BLaER1 treated with 17β-estradiol and CSF1 and Interleukin-3, amounts not matched to agents 10 nM and 100 nM (cell line): Measurements from ENCODE around the gene CBX8.
"Not testable (repeated sequence)": the region's sequence is repeated elsewhere in the genome, so short reads cannot be mapped to it uniquely, and the experiment has no call there.

ENCODE experiments used
- H3K27ac ChIP-seq, 11 experiments: shearing (Covaris generic); formaldehyde crosslinking; 2 replicates each; pipeline ENCODE4 v1.8.1; 2022
- H3K27me3 ChIP-seq, 11 experiments: shearing (Covaris generic); formaldehyde crosslinking; 2 replicates each; pipeline ENCODE4 v1.8.1; 2022
- H3K36me3 ChIP-seq, 11 experiments: shearing (Covaris generic); formaldehyde crosslinking; 2 replicates each; pipeline ENCODE4 v1.8.1; 2022
- H3K4me1 ChIP-seq, 10 experiments: shearing (Covaris generic); formaldehyde crosslinking; 2 replicates each; pipeline ENCODE4 v1.8.1; 2022
- H3K4me2 ChIP-seq, 11 experiments: shearing (Covaris generic); formaldehyde crosslinking; 2 replicates each; pipeline ENCODE4 v1.8.1; 2022
- H3K4me3 ChIP-seq, 10 experiments: shearing (Covaris generic); formaldehyde crosslinking; 2 replicates each; pipeline ENCODE4 v1.8.1; 2022
- H3K9ac ChIP-seq, 11 experiments: shearing (Covaris generic); formaldehyde crosslinking; 2 replicates each; pipeline ENCODE4 v1.8.1; 2022
- H3K9me3 ChIP-seq, 11 experiments: shearing (Covaris generic); formaldehyde crosslinking; replicated peaks in 1 of 11; 2 replicates each; pipeline ENCODE4 v1.8.1; 2022
- H4K20me1 ChIP-seq, 11 experiments: shearing (Covaris generic); formaldehyde crosslinking; 2 replicates each; pipeline ENCODE4 v1.8.1; 2022
- Cebpa-rat ChIP-seq, 11 experiments: shearing (Covaris generic); IDR thresholded peaks; 2 replicates each; pipeline ENCODE4 v1.8.1; 2022

CBX8 gene

GRCh38 chr17:79760197-79760906, 36.5 kb downstream of the CBX8 start:
- Histone ChIP-seq H3K4me2 (peak overlapping the region; percentile 65 to 89 (median 78)), H3K27me3 (peaks cover 0 to 8% (median 0%) of the 10 kb centered on the region in 11 experiments; a peak in 2 of 22 replicates), H4K20me1 (no peaks in the 10 kb centered on the region), H3K9ac (peak overlapping the region in 4 of 11 experiments; percentile 0 to 62 (median 27); a peak in 6 of 22 replicates), H3K4me3 (no peak overlapping the region; a peak in 1 of 20 replicates), H3K9me3 (no peaks in the 10 kb centered on the region), H3K27ac (peak overlapping the region in 10 of 11 experiments; percentile 18 to 73 (median 42); a peak in 17 of 22 replicates), H3K4me1 (peaks cover 24 to 68% (median 63%) of the 10 kb centered on the region in 10 experiments), H3K36me3 (no peaks in the 10 kb centered on the region)
- TF ChIP-seq Cebpa-rat (IDR thresholded peaks at IDR 0.05): no peak

- Histone ChIP-seq H3K4me3 (no peak overlapping the region), H4K20me1 (no peaks in the 10 kb centered on the region), H3K4me2 (peak overlapping the region in 10 of 11 experiments; percentile 1 to 68 (median 48); a peak in 16 of 22 replicates), H3K4me1 (peaks cover 24 to 57% (median 54%) of the 10 kb centered on the region in 10 experiments), H3K9me3 (no peaks in the 10 kb centered on the region), H3K36me3 (no peaks in the 10 kb centered on the region), H3K27me3 (peaks cover 0 to 8% (median 0%) of the 10 kb centered on the region in 11 experiments; a peak in 2 of 22 replicates), H3K9ac (no peak overlapping the region), H3K27ac (no peak overlapping the region; a peak in 1 of 22 replicates)
- no peak for TF ChIP-seq Cebpa-rat (IDR thresholded peaks at IDR 0.05)
These were observed 38.6 kb downstream of the CBX8 start for GRCh38 chr17:79758271-79758670.

- no peak for TF ChIP-seq Cebpa-rat (IDR thresholded peaks at IDR 0.05)
- Histone ChIP-seq H3K9me3 (no peaks in the 10 kb centered on the region), H3K27me3 (peaks cover 0 to 4% (median 0%) of the 10 kb centered on the region in 11 experiments; a peak in 1 of 22 replicates), H3K4me3 (no peak overlapping the region), H3K4me1 (peaks cover 18 to 52% (median 48%) of the 10 kb centered on the region in 10 experiments), H3K9ac (no peak overlapping the region), H3K4me2 (peak overlapping the region in 5 of 11 experiments; percentile 49 to 68 (median 62); a peak in 6 of 22 replicates), H3K27ac (no peak overlapping the region), H3K36me3 (no peaks in the 10 kb centered on the region), H4K20me1 (no peaks in the 10 kb centered on the region)
These were observed 39.6 kb downstream of the CBX8 start for GRCh38 chr17:79757140-79757745.

- Histone ChIP-seq H3K4me1 (peaks cover 12 to 39% (median 35%) of the 10 kb centered on the region in 10 experiments), H3K4me3 (no peak overlapping the region), H3K27me3 (peaks cover 0 to 8% (median 0%) of the 10 kb centered on the region in 11 experiments; a peak in 1 of 22 replicates), H3K9ac (no peak overlapping the region), H3K4me2 (no peak overlapping the region), H3K27ac (no peak overlapping the region), H3K36me3 (no peaks in the 10 kb centered on the region), H3K9me3 (no peaks in the 10 kb centered on the region), H4K20me1 (no peaks in the 10 kb centered on the region)
- TF ChIP-seq Cebpa-rat (IDR thresholded peaks at IDR 0.05): no peak
These were observed 41.3 kb downstream of the CBX8 start for GRCh38 chr17:79755591-79755990.

GRCh38 chr17:79754903-79755302, 42.0 kb downstream of the CBX8 start:
- H3K4me1 ChIP-seq: peaks cover 5 to 32% (median 28%) of the 10 kb centered on the region in 10 experiments; a peak in 19 of 20 replicates
- H3K27me3 ChIP-seq: peaks cover 2 to 12% (median 5%) of the 10 kb centered on the region in 11 experiments; a peak in 20 of 22 replicates
- not testable (repeated sequence) for H3K9ac ChIP-seq, H3K27ac ChIP-seq, H3K36me3 ChIP-seq, H4K20me1 ChIP-seq, H3K4me2 ChIP-seq, H3K4me3 ChIP-seq, H3K9me3 ChIP-seq

- H3K9ac ChIP-seq: no peak overlapping the region
- no peaks in the 10 kb centered on the region for H4K20me1 ChIP-seq
- peaks cover 0 to 27% (median 22%) of the 10 kb centered on the region in 10 experiments; a peak in 19 of 20 replicates for H3K4me1 ChIP-seq
- no peak overlapping the region for H3K27ac ChIP-seq
- H3K27me3 ChIP-seq: peaks cover 7 to 18% (median 11%) of the 10 kb centered on the region in 11 experiments
- H3K9me3 ChIP-seq: no peaks in the 10 kb centered on the region
- H3K4me3 ChIP-seq: no peak overlapping the region
- H3K4me2 ChIP-seq: no peak overlapping the region
- no peaks in the 10 kb centered on the region for H3K36me3 ChIP-seq
- no peak for TF ChIP-seq Cebpa-rat (IDR thresholded peaks at IDR 0.05)
These were observed 42.5 kb downstream of the CBX8 start for GRCh38 chr17:79754370-79754769.

- H3K4me2 ChIP-seq: peak overlapping the region in 8 of 11 experiments; percentile 12 to 39 (median 24); a peak in 8 of 22 replicates
- no peaks in the 10 kb centered on the region for H3K36me3 ChIP-seq
- no peak overlapping the region for H3K4me3 ChIP-seq
- H3K27me3 ChIP-seq: peaks cover 28 to 40% (median 33%) of the 10 kb centered on the region in 11 experiments
- H3K4me1 ChIP-seq: peaks cover 0 to 18% (median 13%) of the 10 kb centered on the region in 10 experiments; a peak in 14 of 20 replicates
- no peak overlapping the region for H3K27ac ChIP-seq
- no peak for TF ChIP-seq Cebpa-rat (IDR thresholded peaks at IDR 0.05)
- no peaks in the 10 kb centered on the region for H3K9me3 ChIP-seq
- H4K20me1 ChIP-seq: peaks cover 0 to 8% (median 0%) of the 10 kb centered on the region in 11 experiments; a peak in 5 of 22 replicates
- H3K9ac ChIP-seq: no peak overlapping the region
These were observed 44.7 kb downstream of the CBX8 start for GRCh38 chr17:79752175-79752574.

GRCh38 chr17:79750650-79751545, 46.0 kb downstream of the CBX8 start:
- Histone ChIP-seq H3K27me3 (peaks cover 39 to 50% (median 44%) of the 10 kb centered on the region in 11 experiments), H3K27ac (no peak overlapping the region), H3K9ac (no peak overlapping the region), H3K36me3 (no peaks in the 10 kb centered on the region), H3K4me2 (no peak overlapping the region), H3K9me3 (no peaks in the 10 kb centered on the region), H3K4me3 (no peak overlapping the region), H4K20me1 (peaks cover 0 to 13% (median 0%) of the 10 kb centered on the region in 11 experiments; a peak in 5 of 22 replicates), H3K4me1 (peaks cover 0 to 29% (median 21%) of the 10 kb centered on the region in 10 experiments; a peak in 15 of 20 replicates)
- TF ChIP-seq Cebpa-rat (IDR thresholded peaks at IDR 0.05): no peak
